Gastrocnemius medialis (tissue), 4 donors: Measurements from ENCODE around the gene WWOX. TPM values are rescaled to one million over a fixed set of nuclear protein-coding genes. Genes with fewer than 3 reads are reported as not detected.

Source experiments
- ATAC-seq, 2 donors: fragments of 150-250 bp; one replicate each; pipeline ENCODE4 v1.9.1; 2016
- DNase-seq, 2 donors: peaks; one replicate each; pipeline ENCODE4 v3.0.0-alpha.2; 2019
- H3K27ac ChIP-seq, 4 donors: fragments of 200-600 bp; sonication (generic); 1 replicate in 1 of 4; 2 replicates in 3 of 4; pipeline ENCODE4 v1.5.1; 2016 to 2018; ENCODE audit warnings: mild to moderate bottlenecking in 2 of 4, moderate library complexity in 1 of 4
- H3K27me3 ChIP-seq, 3 donors: fragments of 200-600 bp; sonication (generic) in 2 of 3; 1 replicate in 1 of 3; 2 replicates in 2 of 3; pipeline versions ENCODE4 v1.5.1 to v1.6.0; 2016 to 2019; ENCODE audit warnings: mild to moderate bottlenecking in 1 of 3, moderate library complexity in 1 of 3
- H3K36me3 ChIP-seq, 2 donors: fragments of 200-600 bp; sonication (generic) in 1 of 2; one replicate each; pipeline ENCODE4 v1.5.1; 2017 to 2018
- H3K4me1 ChIP-seq, 2 donors: fragments of 200-600 bp; sonication (generic) in 1 of 2; one replicate each; pipeline ENCODE4 v1.5.1; 2016 to 2017; ENCODE audit warnings: mild to moderate bottlenecking in 2 of 2
- H3K4me3 ChIP-seq, 4 donors: fragments of 200-600 bp; sonication (generic) in 3 of 4; 1 replicate in 1 of 4; 2 replicates in 3 of 4; pipeline ENCODE4 v1.5.1; 2016 to 2019; ENCODE audit warnings: mild to moderate bottlenecking in 2 of 4
- H3K9me3 ChIP-seq, 3 donors: fragments of 200-600 bp; sonication (generic) in 2 of 3; 1 replicate in 1 of 3; 2 replicates in 2 of 3; pipeline ENCODE4 v1.5.1; 2016 to 2019
- CTCF ChIP-seq, 5 experiments: fragments of 450-650 bp in 3 of 5; fragments of 200-600 bp in 2 of 5; sonication (generic) in 2 of 5; IDR thresholded peaks in 4 of 5; conservative IDR thresholded peaks in 1 of 5; 1 replicate in 4 of 5; 2 replicates in 1 of 5; pipeline ENCODE4 v1.5.1; 2016 to 2019; ENCODE audit warnings: antibody characterized with exemption in 5 of 5, mild to moderate bottlenecking in 3 of 5, moderate library complexity in 3 of 5
- POLR2A ChIP-seq, 2 donors: fragments of 450-650 bp; IDR thresholded peaks; one replicate each; pipeline ENCODE4 v1.6.1; 2017; ENCODE audit warnings: antibody characterized with exemption in 2 of 2, mild to moderate bottlenecking in 2 of 2, moderate library complexity in 2 of 2
- in situ Hi-C, 4 donors: fragments of 200-750 bp; cut with MboI; loops; one replicate each; pipeline versions ENCODE4 v1.15.0 to v1.8.0; 2017; ENCODE audit warnings: low sequenced_read_pairs in 4 of 4
- intact Hi-C: fragments of 100-400 bp; cut with DNase I; formaldehyde crosslinking; loops from one replicate; pipeline ENCODE4 v1.15.1; 2023; ENCODE audit warnings: low total_unique reads
- total RNA-seq, 4 donors: library from RNA; depleted of rRNA; stranded (reverse); fragments of >200 nt; gene quantifications; one replicate each; pipeline versions ENCODE4 v1.1.0 to v1.2.3, GENCODE V29; 2016

Gene WWOX
- total RNA-seq, 4 donors from 2014 or later, result 3.3 to 13.0 (median 6.0) TPM

GRCh38 chr16:78980825-78981224, 881.4 kb downstream of the WWOX start:
- no peak for TF ChIP-seq CTCF (IDR thresholded peaks at IDR 0.05 in 4 of 5, conservative IDR thresholded peaks at IDR 0.05 in 1 of 5)
- no peak for TF ChIP-seq POLR2A (IDR thresholded peaks at IDR 0.05)
- no peak overlapping the region for H3K4me3 ChIP-seq
- intact Hi-C loops (no loop called here), in situ Hi-C loops (no loop called here)
- ATAC-seq (no peak), DNase-seq (no peak)
- no peaks in the 10 kb centered on the region for H3K36me3 ChIP-seq
- H3K9me3 ChIP-seq, result no peaks in the 10 kb centered on the region
- peaks cover 0 to 7% of the 10 kb centered on the region in 2 donors for H3K4me1 ChIP-seq
- no peaks in the 10 kb centered on the region for H3K27me3 ChIP-seq
- H3K27ac ChIP-seq, result no peak overlapping the region

GRCh38 chr16:78982096-78982744, 882.8 kb downstream of the WWOX start:
- ATAC-seq (no peak), DNase-seq (no peak)
- in situ Hi-C loops, result no loop called here
- no peaks in the 10 kb centered on the region for H3K27me3 ChIP-seq
- no peak overlapping the region for H3K27ac ChIP-seq
- peaks cover 0 to 7% of the 10 kb centered on the region in 2 donors for H3K4me1 ChIP-seq
- H3K36me3 ChIP-seq, result no peaks in the 10 kb centered on the region
- no peaks in the 10 kb centered on the region for H3K9me3 ChIP-seq
- TF ChIP-seq CTCF (IDR thresholded peaks at IDR 0.05 in 4 of 5, conservative IDR thresholded peaks at IDR 0.05 in 1 of 5) (no peak), POLR2A (IDR thresholded peaks at IDR 0.05) (no peak)
- H3K4me3 ChIP-seq, result no peak overlapping the region
- intact Hi-C loops, result no loop called here

GRCh38 chr16:78984324-78984723, 884.9 kb downstream of the WWOX start:
- no peak for ATAC-seq

GRCh38 chr16:78984887-78985464, 885.5 kb downstream of the WWOX start:
- no peak for DNase-seq
- Histone ChIP-seq H3K27ac (no peak overlapping the region), H3K4me3 (peak overlapping the region; percentile 6 to 25 (median 17)), H3K9me3 (no peaks in the 10 kb centered on the region), H3K27me3 (no peaks in the 10 kb centered on the region), H3K36me3 (no peaks in the 10 kb centered on the region), H3K4me1 (peaks cover 0 to 7% of the 10 kb centered on the region in 2 donors)
- in situ Hi-C loops (no loop called here), intact Hi-C loops (no loop called here)
- peak in 1 of 2 donors; percentile 33 for ATAC-seq
- no peak for TF ChIP-seq POLR2A (IDR thresholded peaks at IDR 0.05)
- TF ChIP-seq CTCF (IDR thresholded peaks at IDR 0.05 in 4 of 5, conservative IDR thresholded peaks at IDR 0.05 in 1 of 5), result no peak

More at GRCh38 chr16:78984324-78984723, 884.9 kb downstream of the WWOX start:
- Histone ChIP-seq H3K9me3 (no peaks in the 10 kb centered on the region), H3K4me1 (peaks cover 0 to 7% of the 10 kb centered on the region in 2 donors), H3K27ac (no peak overlapping the region), H3K27me3 (no peaks in the 10 kb centered on the region), H3K4me3 (no peak overlapping the region), H3K36me3 (no peaks in the 10 kb centered on the region)
- intact Hi-C loops, result no loop called here
- in situ Hi-C loops, result no loop called here
- TF ChIP-seq POLR2A (IDR thresholded peaks at IDR 0.05) (no peak), CTCF (IDR thresholded peaks at IDR 0.05 in 4 of 5, conservative IDR thresholded peaks at IDR 0.05 in 1 of 5) (no peak)
- no peak for DNase-seq
